ENCODE data around the gene HMG20A.
A peak's percentile ranks its signal among the peaks of the same experiment; 100 is the strongest.
"Not testable (repeated sequence)": the region's sequence is repeated elsewhere in the genome, so short reads cannot be mapped to it uniquely, and the experiment has no call there.

HMG20A gene

DNA sequence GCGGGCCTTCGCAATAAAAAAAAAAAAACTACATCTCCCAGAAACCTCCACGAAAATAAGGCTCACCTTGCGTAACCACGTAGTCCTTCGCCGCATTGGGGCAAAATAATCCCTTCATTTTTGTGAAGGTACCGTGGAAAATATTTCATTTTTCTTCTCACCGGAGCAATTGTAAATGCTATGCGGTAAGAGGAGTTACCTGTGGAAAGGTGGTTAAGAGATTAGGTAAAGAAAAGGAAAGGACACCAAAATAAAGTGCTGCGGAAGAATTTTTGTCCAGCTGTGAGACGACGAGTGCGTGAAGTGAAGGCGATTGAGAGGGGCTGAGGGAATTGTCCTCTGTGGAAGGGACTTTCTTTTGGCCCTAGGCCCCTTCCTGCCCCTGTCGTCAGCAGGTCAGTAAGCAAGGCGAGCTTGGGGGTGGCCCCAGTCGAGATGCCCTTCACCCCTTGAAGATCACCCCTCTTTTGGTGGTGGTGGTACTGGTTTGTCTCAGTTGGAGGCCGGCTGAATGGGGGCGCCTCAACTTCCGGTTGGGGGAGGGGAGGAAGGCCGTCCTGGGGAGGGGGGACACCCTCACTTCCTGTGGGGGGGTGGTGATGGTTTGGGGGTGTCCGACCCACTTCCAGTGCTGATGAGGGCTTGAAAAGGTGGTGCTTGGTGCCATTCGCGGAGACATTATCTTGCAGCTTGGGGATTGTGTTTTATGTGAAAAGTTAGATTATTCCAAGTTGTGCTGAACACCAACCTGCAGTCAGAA lies at the start of gene HMG20A:
HMG20A (plus strand) TSS at position 279 of the 760 bp plus-strand sequence. CDS start 37,520 bp downstream, outside the sequence.
- peak; percentile 58 for DNase-seq

DNA sequence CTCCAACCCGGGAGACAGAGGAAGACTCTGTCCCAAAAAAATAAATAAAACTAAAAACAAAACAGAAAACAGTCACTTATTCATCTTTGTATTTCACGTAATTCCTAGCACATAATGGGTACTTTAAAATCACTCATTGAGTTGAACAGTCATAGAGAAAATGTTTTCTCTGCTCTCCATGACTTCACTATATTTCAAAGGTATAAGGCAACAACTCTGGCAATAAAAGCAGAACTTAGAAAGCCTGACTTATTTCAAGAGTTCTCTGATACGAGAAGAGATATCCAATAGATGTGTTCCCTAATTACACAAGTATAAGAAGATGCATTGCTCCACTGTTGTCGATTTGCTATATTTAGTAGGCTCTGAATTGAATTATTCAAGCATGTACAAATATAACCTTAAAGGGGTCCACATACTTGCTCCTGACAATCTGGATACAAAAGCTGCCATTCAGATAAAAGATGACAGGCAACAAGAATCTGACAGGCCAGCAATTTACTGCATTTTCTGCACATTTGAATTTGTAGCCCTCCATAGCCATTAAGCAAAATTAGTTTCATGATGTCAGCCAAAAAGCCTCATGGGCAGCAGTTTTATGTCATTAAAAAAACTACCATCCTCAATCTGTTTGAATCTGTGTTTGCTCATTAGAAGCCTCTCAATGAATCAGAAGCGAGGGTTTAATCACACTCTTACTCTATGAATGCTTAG lies 48.7 kb upstream of the HMG20A start:
- DNase-seq: no peak

DNA sequence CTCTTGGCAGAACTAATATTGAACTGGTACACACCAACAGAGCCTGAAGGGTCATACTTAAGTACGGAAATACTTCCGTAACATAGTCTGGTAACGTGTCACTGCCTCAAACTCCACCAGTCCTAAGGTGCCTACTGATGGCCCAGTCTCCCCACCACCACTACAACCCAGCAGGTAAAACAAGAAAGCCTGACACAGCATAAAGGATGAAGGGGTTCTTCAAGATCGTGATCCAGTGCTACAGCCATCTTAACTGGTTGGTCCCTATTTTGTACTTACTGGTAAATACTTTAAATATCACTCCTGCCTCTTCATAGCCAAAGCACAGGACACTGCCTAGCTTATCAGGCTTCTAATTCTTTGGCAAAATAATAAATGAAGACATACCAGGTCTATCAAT lies 47.2 kb upstream of the HMG20A start:
- no peak for DNase-seq

GRCh38 chr15:77375133-77375532 lies 45.6 kb upstream of the HMG20A start:
- DNase-seq: no peak

DNA sequence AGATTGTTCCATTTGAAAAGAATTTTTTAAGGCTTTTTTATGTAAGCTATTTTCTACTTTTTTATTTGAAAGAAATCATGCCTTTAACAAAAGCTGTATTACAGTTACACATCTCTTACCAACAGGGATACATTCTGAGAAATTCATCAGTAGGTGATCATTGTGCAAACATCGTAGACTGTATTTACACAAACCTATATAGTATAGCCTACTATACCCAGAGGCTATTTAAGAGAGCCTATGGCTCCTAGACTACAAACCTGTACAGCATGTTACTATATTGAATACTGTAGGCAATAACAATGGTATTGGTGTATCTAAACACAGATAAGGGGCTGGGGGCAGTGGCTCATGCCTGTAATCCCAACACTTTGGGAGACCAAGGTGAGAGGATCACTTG lies 43.9 kb upstream of the HMG20A start:
- no peak for DNase-seq

DNA sequence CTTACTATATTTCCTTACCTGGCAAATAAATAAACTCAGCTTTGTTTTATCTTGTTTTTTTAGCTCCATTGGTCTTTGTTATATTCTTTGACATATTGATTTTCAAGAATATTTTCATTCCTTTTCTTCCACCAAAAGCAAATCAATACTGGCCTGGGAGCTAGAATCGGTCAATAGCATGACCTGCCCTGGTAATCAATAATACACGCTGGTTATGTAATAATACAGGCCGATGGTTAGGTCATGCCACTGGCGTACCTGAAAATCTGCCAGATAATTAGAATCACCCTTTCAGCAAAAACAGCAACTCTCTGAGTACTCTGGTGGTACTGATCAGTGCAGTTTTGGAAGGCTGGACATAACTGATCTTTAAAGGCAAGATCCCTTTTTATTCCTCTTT lies 40.7 kb upstream of the HMG20A start:
- no peak for DNase-seq

DNA sequence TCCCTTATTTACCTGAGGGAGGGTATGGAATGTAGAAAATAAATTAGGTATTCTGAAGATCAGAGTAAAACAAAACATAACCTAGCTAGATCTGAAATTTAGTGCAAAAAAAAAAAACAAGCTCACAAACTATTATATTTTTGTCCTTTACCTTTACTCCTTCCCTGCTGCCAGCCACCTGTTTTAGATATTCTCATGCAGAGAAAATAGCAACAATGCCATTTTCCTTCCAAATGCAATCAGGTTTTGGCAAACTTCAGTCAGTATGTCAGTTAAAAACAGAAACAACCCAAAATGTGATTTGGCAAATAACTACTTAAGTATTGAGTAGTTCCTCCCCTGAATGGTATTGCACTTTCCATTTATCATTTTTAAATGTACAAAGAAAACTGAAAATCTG lies 36.6 kb upstream of the HMG20A start:
- DNase-seq: no peak

DNA sequence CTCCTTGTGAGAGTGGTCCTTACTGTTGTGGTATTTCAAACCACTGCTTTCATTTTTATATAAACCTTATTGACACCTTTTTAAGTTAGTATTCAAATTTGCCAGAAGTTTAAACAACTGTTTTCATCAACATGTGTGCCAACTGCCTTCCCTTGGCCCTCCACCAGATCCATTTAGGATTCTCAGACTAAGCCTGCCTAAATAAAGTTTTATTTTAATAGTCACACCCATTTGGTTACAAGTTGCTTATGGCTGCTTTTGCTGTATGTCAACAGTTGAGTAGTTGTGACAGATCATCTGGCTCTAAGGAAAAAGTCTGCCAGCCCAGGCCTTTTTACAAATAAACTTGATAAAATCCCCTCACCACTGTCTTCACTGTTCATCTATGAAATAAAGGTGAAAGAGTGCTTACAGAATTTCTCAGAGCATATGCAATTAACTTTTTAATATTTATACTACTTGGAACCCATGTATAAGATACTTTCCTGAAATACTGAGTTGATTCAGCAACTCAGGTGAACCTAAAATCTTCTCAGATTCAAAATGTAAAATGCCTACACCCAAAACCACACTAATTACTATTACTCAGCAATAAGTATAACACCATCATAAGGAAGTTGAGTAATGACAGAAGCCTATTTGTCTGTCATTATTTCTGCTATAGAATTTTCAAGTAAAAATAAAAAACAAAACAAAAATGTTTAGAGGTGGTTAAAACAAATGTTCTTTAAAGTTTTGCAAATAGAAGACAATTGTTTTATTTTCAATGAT lies 35.9 kb upstream of the HMG20A start:
- DNase-seq: no peak

- no peak for DNase-seq
Measured at GRCh38 chr15:77386626-77387025, 34.1 kb upstream of the HMG20A start.

DNA sequence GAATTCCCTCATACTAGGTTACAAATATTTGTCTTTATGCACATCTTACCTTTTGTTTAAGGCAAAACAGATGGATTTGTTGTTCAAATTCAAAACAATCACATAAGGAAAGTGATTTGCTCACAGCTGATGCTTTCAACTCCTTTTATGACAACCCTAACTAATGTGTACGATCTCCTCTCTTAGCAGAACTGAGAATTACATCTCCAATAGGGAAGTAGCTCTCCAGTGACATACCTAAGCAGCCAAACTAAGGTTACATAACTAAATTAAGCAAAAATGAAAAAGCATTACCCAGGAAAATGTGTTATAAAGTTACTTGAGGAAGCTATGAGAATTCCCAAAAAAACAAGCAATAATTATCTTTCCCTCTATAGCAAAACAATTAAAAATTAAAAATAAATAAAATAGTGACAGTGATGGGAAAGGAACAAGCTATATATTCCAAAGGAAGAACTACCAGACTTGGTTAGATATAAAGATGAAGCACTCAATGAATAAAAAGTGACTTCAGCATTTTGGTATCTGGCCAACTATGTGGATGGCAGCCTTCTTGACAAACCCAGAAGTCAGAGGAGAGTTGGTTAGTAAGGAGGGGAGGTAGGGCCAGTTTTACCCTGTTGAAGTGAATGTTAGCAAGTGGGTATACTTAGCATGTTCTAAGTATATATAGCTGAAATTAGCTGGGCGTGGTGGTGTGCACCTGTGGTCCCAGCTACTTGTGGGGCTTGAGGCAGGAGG lies 33.2 kb upstream of the HMG20A start:
- DNase-seq: no peak

GRCh38 chr15:77391372-77391951 lies 29.2 kb upstream of the HMG20A start:
- DNase-seq: no peak

DNA sequence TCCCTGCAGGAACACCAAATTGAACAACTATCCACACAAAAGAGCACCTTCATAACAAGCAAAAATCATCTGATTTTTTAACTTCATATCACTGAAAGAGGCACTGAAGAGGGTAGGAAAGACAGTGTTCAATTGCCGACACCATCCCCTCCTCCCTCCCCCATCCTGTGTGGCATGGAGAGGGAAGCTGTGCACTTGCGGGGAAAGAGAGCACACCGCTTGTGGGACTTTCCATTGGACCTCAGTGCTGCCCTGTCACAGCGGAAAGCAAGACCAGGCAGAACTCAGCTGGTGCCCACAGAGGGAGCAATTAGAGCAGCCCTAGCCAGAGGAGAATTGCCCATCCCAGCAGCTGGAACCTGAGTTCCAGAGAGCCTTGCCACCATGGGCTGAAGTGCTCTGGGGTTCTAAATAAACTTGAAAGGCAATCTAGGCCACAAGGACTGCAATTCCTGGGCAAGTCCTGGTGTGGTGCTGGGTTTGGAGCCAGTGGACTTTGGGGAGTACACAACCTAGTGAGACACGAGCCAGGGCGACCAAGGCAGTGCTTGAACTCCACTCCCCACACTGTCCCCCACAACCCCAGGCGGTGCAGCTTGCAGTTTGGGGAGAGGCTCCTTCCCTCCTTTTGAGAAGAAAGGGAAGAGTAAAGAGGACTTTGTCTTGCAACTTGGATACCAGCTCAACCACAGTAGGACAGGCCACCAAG lies 27.8 kb upstream of the HMG20A start:
- DNase-seq: no peak

- DNase-seq: no peak
Measured at GRCh38 chr15:77393471-77393840, 27.2 kb upstream of the HMG20A start.

- DNase-seq: no peak
Measured at GRCh38 chr15:77395013-77395774, 25.5 kb upstream of the HMG20A start.

DNA sequence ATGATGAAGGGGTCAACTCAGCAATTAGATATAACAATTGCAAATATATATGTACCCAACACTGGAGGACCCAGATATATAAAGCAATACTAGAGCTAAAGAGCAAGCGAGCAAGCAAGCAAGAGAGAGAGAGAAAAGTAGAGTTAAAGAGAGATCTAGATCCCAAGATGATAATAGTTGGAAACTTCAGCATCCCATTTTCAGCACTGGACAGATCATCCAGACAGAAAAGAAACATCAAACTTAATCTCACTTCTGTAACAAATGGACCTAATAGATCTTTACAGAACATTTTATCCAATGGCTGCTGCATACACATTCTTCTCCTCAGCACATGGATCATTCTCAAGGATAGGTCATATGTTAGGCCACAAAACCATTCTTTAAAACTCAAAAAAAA lies 24.0 kb upstream of the HMG20A start:
- no peak for DNase-seq

DNA sequence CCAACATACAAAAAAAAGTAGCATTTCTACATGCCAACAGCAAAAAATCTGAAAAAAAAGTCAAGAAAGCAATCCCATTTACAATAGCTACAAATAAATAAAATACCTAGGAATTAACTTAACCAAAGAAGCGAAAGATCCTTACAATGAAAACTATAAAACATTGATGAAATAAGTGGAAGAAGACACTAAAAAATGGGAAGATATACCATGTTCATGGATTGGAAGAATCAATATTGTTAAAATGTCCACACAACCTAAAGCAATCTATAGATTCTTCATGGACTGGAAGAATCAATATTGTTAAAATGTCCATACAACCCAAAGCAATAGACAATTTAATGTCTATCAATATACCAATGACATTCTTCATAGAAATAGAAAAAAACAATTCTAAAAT lies 21.8 kb upstream of the HMG20A start:
- DNase-seq: no peak

DNA sequence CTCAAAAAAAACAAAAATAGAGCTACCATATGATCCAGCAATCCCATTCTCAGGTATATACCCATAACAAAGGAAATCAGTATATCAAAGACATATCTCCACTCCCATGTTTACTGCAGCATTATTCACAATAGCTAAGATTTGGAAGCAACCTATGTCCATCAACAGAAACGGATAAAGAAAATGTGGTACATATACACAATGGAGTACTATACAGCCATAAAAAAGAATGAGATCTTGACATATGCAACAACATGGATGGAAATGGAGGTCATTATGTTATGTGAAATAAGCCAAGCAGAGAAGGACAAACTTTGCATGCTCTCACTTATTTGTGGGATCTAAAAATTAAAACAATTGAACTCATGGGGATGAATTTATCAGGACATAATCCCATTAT lies 20.4 kb upstream of the HMG20A start:
- no peak for DNase-seq

DNA sequence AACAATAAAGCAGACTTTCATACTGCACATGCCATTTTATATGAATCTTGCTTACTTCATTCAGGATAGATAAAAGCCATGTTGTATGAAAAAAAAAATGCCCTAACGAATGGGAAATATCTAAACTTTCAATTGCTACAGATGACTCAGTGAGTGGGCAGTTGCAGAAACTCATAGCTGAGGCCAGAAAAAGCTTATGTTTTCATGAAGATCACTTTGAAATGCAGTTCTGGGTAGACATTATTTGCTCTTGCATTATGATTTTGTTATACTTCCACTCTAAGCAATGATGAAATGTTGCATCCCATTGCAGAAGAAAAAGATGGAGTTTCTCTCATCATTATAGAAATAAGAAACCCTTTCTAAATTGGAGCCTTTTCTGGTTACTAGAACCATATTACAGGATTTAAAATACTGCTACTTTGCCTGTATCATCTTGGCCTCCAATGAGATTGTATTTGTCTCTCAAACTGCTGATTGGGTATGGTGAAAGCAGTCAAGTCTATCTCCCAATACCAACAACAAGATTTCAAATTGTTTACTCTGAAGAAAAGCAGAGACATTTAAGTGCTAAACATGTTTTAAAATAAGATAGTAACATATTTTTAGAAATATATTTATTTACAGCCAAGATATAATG lies 17.8 kb upstream of the HMG20A start:
- no peak for DNase-seq

DNA sequence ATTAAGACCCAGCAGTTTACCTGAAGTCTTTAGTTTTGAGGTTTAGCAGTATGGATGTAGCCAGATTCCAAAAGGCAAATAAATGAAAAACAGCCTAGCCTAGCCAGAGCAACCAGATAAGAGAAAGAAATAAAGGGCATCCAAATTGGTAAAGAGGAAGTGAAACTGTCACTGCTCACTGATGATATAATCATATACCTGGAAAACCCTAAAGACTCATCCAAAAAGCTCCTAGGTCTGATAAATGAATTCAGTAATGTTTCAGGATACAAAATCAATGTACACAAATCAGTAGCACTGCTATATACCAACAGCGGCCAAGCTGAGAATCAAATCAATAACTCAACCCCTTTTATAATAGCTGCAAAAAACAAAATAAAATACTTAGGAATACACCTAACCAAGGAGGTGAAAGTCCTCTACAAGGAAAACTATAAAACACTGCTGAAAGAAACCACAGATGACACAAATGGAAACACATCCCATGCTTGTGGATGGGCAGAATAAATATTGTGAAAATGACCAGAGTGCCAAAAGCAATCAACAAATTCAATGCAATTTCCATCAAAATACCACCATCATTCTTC lies 14.4 kb upstream of the HMG20A start:
- DNase-seq: not testable (repeated sequence)

GRCh38 chr15:77406846-77407245 lies 13.8 kb upstream of the HMG20A start:
- DNase-seq: no peak

Data from stimulated activated CD4-positive, alpha-beta T cell treated with anti-CD3 and anti-CD28 coated beads, Interleukin-4, amount 100 ng/mL, for 1 hour (primary cell).